KMS-11 (cell line): ENCODE data around the gene SMIM14.
"Not testable (repeated sequence)": the region's sequence is repeated elsewhere in the genome, so short reads cannot be mapped to it uniquely, and the experiment has no call there.

ENCODE experiments used
- H2AFZ ChIP-seq: fragments of 200-600 bp; sonication (generic); 2 replicates; pipeline ENCODE4 v1.6.1; 2016; ENCODE audit warnings: antibody characterized with exemption, mixed run types, low read depth
- H3K27ac ChIP-seq: fragments of 200-600 bp; sonication (generic); 2 replicates; pipeline ENCODE4 v1.6.1; 2016; ENCODE audit warnings: mild to moderate bottlenecking, mixed run types
- H3K27me3 ChIP-seq: fragments of 200-600 bp; sonication (generic); 2 replicates; pipeline ENCODE4 v1.6.1; 2017; ENCODE audit warnings: mild to moderate bottlenecking, low read depth, mixed run types, moderate library complexity; ENCODE audit not compliant: insufficient read depth
- H3K36me3 ChIP-seq: fragments of 200-600 bp; sonication (generic); 2 replicates; pipeline ENCODE4 v1.6.1; 2017; ENCODE audit warnings: mild to moderate bottlenecking, mixed run types; ENCODE audit not compliant: insufficient read depth
- H3K4me1 ChIP-seq: fragments of 200-600 bp; sonication (generic); 2 replicates; pipeline ENCODE4 v1.6.1; 2016; ENCODE audit warnings: mild to moderate bottlenecking, low read depth, mixed run types; ENCODE audit not compliant: poor library complexity, severe bottlenecking
- H3K4me2 ChIP-seq: fragments of 200-600 bp; sonication (generic); 2 replicates; pipeline ENCODE4 v1.7.0; 2016; ENCODE audit warnings: mild to moderate bottlenecking, mixed run types
- H3K4me3 ChIP-seq: fragments of 200-600 bp; sonication (generic); IDR thresholded peaks from 2 replicates; pipeline ENCODE4 v1.6.1; 2017; ENCODE audit warnings: low read depth, low read length, mixed read lengths; ENCODE audit not compliant: insufficient read depth
- H3K79me2 ChIP-seq: fragments of 200-600 bp; sonication (generic); 2 replicates; pipeline ENCODE4 v1.6.1; 2016; ENCODE audit warnings: low read depth, mixed run types; ENCODE audit not compliant: insufficient read depth
- H3K9ac ChIP-seq: fragments of 200-600 bp; sonication (generic); 2 replicates; pipeline ENCODE4 v1.6.1; 2016; ENCODE audit warnings: mild to moderate bottlenecking, mixed run types
- H4K20me1 ChIP-seq: fragments of 200-600 bp; sonication (generic); 2 replicates; pipeline ENCODE4 v1.6.1; 2016; ENCODE audit warnings: mild to moderate bottlenecking, mixed run types; ENCODE audit not compliant: insufficient read depth
- TF ChIP-seq, protein P1 (sequence below): fragments of 200-600 bp; sonication (generic); conservative IDR thresholded peaks from 2 replicates; pipeline ENCODE4 v1.6.1; 2017; ENCODE audit warnings: low read depth, mild to moderate bottlenecking, antibody characterized with exemption, low read length, moderate library complexity, mixed read lengths

The SMIM14 gene

DNA sequence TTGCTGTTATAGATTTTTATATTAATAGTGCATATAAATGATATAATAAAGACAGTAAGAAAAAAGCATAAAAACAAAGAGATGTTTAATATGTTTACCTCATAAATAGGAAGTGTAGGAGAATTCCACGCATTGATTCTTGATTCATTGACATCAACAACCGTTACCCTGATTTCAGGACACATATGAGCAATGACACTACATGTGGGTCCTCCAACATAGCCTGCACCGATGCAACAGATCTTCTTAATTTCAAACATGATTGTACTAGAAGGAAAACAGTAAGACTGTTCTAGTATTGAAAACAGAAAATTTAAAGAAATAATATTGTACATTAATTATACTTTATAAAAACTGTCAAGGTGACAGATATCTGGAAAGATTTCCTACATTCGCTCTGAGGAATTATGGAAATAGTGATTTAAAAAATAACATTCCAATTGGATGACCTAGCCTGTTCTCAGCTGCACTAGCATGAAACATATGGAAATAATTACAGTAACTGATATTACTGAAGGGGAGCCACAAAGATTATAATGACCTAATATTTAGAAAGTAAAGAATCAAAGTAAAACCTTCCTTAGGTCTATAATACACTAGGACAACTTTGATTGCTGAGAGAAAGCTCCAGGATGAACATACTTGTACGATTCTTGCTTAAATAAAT is 117.3 kb downstream of the SMIM14 start:
- peaks cover 4% of the 10 kb centered on the region for H3K4me1 ChIP-seq
- H4K20me1 ChIP-seq: no peaks in the 10 kb centered on the region
- no peaks in the 10 kb centered on the region for H3K36me3 ChIP-seq
- TF ChIP-seq, protein P1, sequence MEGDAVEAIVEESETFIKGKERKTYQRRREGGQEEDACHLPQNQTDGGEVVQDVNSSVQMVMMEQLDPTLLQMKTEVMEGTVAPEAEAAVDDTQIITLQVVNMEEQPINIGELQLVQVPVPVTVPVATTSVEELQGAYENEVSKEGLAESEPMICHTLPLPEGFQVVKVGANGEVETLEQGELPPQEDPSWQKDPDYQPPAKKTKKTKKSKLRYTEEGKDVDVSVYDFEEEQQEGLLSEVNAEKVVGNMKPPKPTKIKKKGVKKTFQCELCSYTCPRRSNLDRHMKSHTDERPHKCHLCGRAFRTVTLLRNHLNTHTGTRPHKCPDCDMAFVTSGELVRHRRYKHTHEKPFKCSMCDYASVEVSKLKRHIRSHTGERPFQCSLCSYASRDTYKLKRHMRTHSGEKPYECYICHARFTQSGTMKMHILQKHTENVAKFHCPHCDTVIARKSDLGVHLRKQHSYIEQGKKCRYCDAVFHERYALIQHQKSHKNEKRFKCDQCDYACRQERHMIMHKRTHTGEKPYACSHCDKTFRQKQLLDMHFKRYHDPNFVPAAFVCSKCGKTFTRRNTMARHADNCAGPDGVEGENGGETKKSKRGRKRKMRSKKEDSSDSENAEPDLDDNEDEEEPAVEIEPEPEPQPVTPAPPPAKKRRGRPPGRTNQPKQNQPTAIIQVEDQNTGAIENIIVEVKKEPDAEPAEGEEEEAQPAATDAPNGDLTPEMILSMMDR: no peak
- no peak overlapping the region for H3K4me3 ChIP-seq
- H3K4me2 ChIP-seq: no peak overlapping the region
- no peak overlapping the region for H3K27ac ChIP-seq
- no peak overlapping the region for H3K9ac ChIP-seq
- no peak overlapping the region for H2AFZ ChIP-seq
- no peaks in the 10 kb centered on the region for H3K27me3 ChIP-seq
- 0 out of 2 replicates have a peak, but pooled peaks cover 5% of the 10 kb centered on the region for H3K79me2 ChIP-seq

DNA sequence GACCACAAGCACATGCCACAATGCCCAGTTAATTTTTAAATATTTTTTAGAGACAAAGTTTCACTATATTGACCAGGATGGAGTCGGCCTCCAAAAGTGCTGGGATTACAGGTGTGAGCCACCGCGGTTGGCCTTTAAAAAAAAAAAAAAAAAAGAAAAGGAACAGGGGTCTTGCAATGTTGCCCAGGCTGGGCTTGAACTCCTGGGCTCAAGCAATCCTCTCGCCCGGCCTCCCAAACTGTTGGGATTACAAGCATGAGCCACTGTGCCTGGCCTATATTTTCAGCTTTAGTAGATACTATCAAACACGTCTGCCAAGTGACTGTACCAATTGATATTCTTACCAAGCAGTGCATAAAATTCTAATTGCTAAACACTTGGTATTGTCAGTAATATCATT is 120.2 kb downstream of the SMIM14 start:
- Histone ChIP-seq H4K20me1 (no peaks in the 10 kb centered on the region), H3K4me3 (no peak overlapping the region), H3K9ac (no peak overlapping the region), H3K27me3 (no peaks in the 10 kb centered on the region), H3K27ac (no peak overlapping the region), H3K4me1 (peaks cover 3% of the 10 kb centered on the region), H3K36me3 (no peaks in the 10 kb centered on the region), H3K79me2 (no peaks in the 10 kb centered on the region), H2AFZ (no peak overlapping the region), H3K4me2 (no peak overlapping the region)
- TF ChIP-seq, protein P1: no peak

DNA sequence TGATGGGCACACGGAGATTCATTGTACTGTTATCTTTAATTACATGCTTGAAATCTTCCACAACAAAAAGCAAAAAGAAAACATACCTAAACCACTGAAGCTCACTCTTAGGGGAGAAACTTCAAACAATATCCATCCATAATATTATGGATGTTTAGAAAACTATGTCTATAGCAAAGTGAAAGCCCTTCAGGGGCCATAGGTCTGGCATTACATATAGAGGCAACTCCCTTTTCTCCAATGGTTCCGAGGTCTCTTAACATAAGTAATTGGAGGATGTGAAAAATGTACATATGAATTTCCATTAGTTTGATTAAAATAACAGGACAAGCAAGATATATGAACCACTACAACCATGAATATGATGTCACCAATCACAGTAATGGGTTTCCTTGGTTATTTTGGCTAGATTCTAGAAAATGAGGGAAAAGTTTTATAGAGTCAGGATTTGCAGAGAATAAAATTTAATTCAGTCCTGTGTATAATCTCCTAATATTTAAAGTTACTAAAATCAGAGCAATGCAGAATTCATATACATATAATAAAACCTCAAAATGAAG is 122.2 kb downstream of the SMIM14 start:
- no peaks in the 10 kb centered on the region for H3K79me2 ChIP-seq
- H4K20me1 ChIP-seq: no peaks in the 10 kb centered on the region
- no peak overlapping the region for H3K27ac ChIP-seq
- TF ChIP-seq, protein P1: no peak
- no peaks in the 10 kb centered on the region for H3K27me3 ChIP-seq
- peaks cover 3% of the 10 kb centered on the region for H3K4me1 ChIP-seq
- no peak overlapping the region for H3K4me3 ChIP-seq
- H3K4me2 ChIP-seq: no peak overlapping the region
- H3K36me3 ChIP-seq: no peaks in the 10 kb centered on the region
- H2AFZ ChIP-seq: no peak overlapping the region
- no peak overlapping the region for H3K9ac ChIP-seq

DNA sequence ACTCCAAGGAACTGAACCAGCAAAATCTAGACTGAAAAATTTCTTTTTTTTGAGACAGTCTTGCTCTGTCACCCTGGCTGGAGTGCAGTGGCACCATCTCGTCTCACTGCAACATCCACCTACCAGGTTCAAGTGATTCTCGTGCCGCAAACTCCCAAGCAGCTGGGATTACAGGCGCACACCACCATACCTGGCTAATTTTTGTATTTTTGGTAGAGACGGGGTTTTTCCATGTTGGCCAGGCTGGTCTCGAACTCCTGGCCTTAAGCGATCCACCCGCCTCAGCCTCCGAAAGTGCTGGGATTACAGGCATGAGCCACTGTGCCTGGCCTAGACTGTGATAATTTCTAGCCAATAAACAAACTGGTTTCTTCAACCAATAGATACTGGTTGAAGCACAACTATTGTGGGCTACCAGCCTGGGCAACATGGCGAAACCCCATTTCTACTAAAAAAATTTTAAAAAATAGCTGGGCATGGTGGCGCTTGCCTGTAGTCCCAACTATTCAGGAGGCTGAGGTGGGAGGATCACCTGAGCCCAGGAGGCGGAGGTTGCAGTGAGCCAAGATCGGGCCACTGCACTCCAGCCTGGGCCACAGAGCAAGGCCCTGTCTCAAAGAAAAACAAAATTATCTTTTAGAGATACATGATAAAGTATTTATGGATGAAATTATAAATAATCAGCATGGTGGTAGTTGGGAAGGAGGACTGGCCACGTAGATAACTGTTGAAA is 122.8 kb downstream of the SMIM14 start:
- H4K20me1 ChIP-seq, H3K27ac ChIP-seq, H3K4me2 ChIP-seq, H3K27me3 ChIP-seq, H3K4me3 ChIP-seq, H3K36me3 ChIP-seq, H3K4me1 ChIP-seq, H2AFZ ChIP-seq, H3K79me2 ChIP-seq, H3K9ac ChIP-seq: not testable (repeated sequence)

DNA sequence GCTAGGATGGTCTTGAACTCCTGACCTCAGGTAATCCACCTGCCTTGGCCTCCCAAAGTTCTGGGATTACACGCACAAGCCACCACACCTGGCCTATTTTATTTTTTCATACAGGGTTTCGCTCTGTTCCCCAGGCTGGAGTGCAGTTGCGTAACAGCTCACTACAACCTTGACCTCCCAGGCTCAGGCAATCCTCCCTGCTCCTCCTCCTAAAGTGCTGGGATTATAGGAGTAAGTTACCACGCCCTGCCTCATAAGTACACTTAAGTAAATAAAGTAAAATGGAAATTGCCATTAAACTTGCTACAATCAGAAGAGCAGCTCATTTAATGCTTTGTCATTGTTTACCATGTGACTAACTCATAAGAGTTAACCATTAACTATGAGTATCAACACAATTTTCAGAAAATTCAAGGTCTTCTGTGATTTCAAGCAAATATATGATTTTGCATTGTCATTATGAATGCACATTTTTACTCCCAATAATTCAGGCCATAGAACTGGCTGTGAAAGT is 123.7 kb downstream of the SMIM14 start:
- Histone ChIP-seq H3K4me2 (no peak overlapping the region), H3K27me3 (no peaks in the 10 kb centered on the region), H3K36me3 (no peaks in the 10 kb centered on the region), H3K4me1 (peaks cover 3% of the 10 kb centered on the region), H3K27ac (no peak overlapping the region), H3K79me2 (no peaks in the 10 kb centered on the region), H4K20me1 (no peaks in the 10 kb centered on the region), H2AFZ (no peak overlapping the region), H3K9ac (no peak overlapping the region), H3K4me3 (no peak overlapping the region)
- TF ChIP-seq, protein P1: no peak

DNA sequence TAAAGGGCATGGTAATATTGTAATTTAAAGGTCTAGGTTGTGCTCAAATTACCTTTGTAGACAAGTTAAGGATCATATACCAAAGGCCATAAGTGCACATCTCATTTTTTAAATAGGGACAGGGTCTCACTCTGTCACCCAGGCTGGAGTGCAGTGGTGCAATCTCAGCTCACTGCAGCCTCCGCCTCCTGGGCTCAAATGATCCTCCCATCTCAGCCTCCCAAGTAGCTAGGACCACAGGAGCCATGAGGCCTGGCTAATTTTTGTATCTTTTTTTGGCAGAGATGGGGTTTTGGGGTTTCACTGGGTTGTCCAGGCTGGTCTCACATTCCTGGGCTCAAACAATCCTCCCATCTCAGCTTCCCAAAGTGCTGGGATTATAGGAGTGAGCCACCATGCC is 124.4 kb downstream of the SMIM14 start:
- H3K36me3 ChIP-seq, H2AFZ ChIP-seq, H3K27me3 ChIP-seq, H3K9ac ChIP-seq, H3K79me2 ChIP-seq, H3K4me1 ChIP-seq, H3K27ac ChIP-seq, H4K20me1 ChIP-seq, H3K4me3 ChIP-seq, H3K4me2 ChIP-seq: not testable (repeated sequence)
